ENCODE measurements around the gene SAMD4A.

The SAMD4A gene

DNA sequence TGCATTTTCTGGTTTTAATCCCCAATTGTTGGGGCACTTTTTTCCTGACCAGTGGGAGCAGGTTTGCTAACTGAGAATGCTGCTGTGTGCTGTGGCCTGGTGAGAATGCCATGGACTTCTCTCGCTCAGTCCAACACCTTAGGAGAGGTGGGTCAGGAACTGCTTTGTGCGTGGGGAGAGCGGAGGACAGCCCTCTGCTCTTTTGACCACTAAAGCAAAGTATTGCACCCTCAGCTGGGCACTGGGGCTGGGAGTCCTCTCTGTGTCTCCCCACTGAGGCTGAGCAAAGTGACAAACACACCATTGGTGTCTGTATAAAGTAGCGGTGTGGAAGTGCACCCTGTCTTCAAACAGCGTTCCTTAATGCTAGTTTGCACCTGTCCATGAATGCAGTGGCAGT lies 136.2 kb downstream of the SAMD4A start:
- TF ChIP-seq USF1 (IDR thresholded peaks at IDR 0.05) (no peak), TCF12 (IDR thresholded peaks at IDR 0.05; ENCODE audit: low read depth) (no peak), CEBPB (IDR thresholded peaks at IDR 0.05) (no peak), ZBTB7A (IDR thresholded peaks at IDR 0.05; ENCODE audit: low read depth) (no peak), NFIC (IDR thresholded peaks at IDR 0.05) (no peak), TAF1 (IDR thresholded peaks at IDR 0.05; ENCODE audit: low read depth) (no peak), RAD21 (IDR thresholded peaks at IDR 0.05; ENCODE audit: low read depth) (no peak), TEAD4 (IDR thresholded peaks at IDR 0.05) (no peak), REST (IDR thresholded peaks at IDR 0.05; ENCODE audit: low read depth) (no peak)
- TF ChIP-seq, protein P1, sequence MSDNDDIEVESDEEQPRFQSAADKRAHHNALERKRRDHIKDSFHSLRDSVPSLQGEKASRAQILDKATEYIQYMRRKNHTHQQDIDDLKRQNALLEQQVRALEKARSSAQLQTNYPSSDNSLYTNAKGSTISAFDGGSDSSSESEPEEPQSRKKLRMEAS (IDR thresholded peaks at IDR 0.05) = no peak

- TF ChIP-seq CEBPB (IDR thresholded peaks at IDR 0.05) = no peak
- no peak for TF ChIP-seq USF1 (IDR thresholded peaks at IDR 0.05)
- TF ChIP-seq TEAD4 (IDR thresholded peaks at IDR 0.05) = no peak
- TF ChIP-seq RAD21 (IDR thresholded peaks at IDR 0.05; ENCODE audit: low read depth) = no peak
- TF ChIP-seq, protein P1 (IDR thresholded peaks at IDR 0.05) = no peak
- no peak for TF ChIP-seq TAF1 (IDR thresholded peaks at IDR 0.05; ENCODE audit: low read depth)
- no peak for TF ChIP-seq CREB1 (IDR thresholded peaks at IDR 0.05; ENCODE audit: low read depth)
- no peak for TF ChIP-seq EGR1 (IDR thresholded peaks at IDR 0.05)
Measured at GRCh38 chr14:54703724-54704123, 136.8 kb downstream of the SAMD4A start.

GRCh38 chr14:54704768-54705167 lies 137.8 kb downstream of the SAMD4A start:
- TF ChIP-seq, protein P1 (IDR thresholded peaks at IDR 0.05) = no peak
- TF ChIP-seq USF1 (IDR thresholded peaks at IDR 0.05) (no peak), NFIC (IDR thresholded peaks at IDR 0.05) (no peak), EGR1 (IDR thresholded peaks at IDR 0.05) (no peak), RAD21 (IDR thresholded peaks at IDR 0.05; ENCODE audit: low read depth) (no peak), YY1 (IDR thresholded peaks at IDR 0.05; ENCODE audit: low read depth) (no peak), EP300 (IDR thresholded peaks at IDR 0.05; ENCODE audit: borderline replicate concordance) (no peak), CREB1 (IDR thresholded peaks at IDR 0.05; ENCODE audit: low read depth) (no peak), TEAD4 (IDR thresholded peaks at IDR 0.05) (no peak), FOXM1 (IDR thresholded peaks at IDR 0.05; ENCODE audit: borderline replicate concordance, low read depth) (no peak), REST (IDR thresholded peaks at IDR 0.05; ENCODE audit: low read depth) (no peak), CEBPB (IDR thresholded peaks at IDR 0.05) (no peak), TCF12 (IDR thresholded peaks at IDR 0.05; ENCODE audit: low read depth) (no peak), TAF1 (IDR thresholded peaks at IDR 0.05; ENCODE audit: low read depth) (no peak), ZBTB7A (IDR thresholded peaks at IDR 0.05; ENCODE audit: low read depth) (no peak)

DNA sequence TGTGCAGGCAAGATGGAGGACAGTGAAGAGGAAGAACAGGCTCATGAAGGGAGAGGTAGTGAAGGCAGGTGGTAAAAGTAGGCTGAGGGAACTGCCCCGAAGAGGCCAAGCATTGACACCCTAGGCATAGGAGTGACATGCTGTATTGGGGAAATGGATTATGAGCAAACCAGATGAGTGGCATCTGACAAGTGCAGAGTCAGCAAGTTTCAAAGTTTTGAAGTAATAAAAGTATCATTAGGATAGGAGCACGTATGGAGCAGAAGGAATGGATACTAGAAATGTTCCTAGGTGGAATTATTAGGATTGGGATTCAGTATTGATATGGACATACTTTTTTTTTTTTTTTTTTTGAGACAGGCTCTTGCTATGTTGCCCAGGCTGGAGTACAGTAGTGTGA lies 139.8 kb downstream of the SAMD4A start:
- no peak for TF ChIP-seq CREB1 (IDR thresholded peaks at IDR 0.05; ENCODE audit: low read depth)
- TF ChIP-seq TCF12 (IDR thresholded peaks at IDR 0.05; ENCODE audit: low read depth) = no peak
- no peak for TF ChIP-seq FOXM1 (IDR thresholded peaks at IDR 0.05; ENCODE audit: borderline replicate concordance, low read depth)
- no peak for TF ChIP-seq ZBTB7A (IDR thresholded peaks at IDR 0.05; ENCODE audit: low read depth)
- no peak for TF ChIP-seq CEBPB (IDR thresholded peaks at IDR 0.05)
- TF ChIP-seq NFIC (IDR thresholded peaks at IDR 0.05) = no peak

DNA sequence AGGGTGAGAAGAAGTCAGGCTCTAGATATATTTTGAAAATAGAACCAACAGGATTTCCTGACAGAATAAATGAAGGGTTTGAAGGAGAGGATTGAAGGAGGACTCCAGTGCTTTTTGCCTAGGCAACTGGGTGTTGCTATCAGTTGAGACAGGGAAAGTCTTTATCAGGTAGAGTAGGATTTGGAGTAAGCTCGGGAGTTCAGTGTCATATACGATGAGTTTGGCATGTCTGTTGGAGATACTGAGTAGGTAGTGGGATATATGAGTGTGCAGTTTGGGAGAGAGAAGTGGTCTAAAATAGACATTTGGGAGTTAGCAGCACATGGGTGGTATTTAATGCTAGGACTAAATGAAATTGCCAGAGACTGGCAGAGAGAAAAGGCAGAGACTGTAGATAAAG lies 141.2 kb downstream of the SAMD4A start:
- TF ChIP-seq TAF1 (IDR thresholded peaks at IDR 0.05; ENCODE audit: low read depth) = no peak
- no peak for TF ChIP-seq REST (IDR thresholded peaks at IDR 0.05; ENCODE audit: low read depth)
- no peak for TF ChIP-seq RAD21 (IDR thresholded peaks at IDR 0.05; ENCODE audit: low read depth)
- TF ChIP-seq CEBPB (IDR thresholded peaks at IDR 0.05) = no peak
- TF ChIP-seq TCF12 (IDR thresholded peaks at IDR 0.05; ENCODE audit: low read depth) = no peak
- TF ChIP-seq EGR1 (IDR thresholded peaks at IDR 0.05) = no peak
- TF ChIP-seq USF1 (IDR thresholded peaks at IDR 0.05) = no peak
- TF ChIP-seq, protein P1 (IDR thresholded peaks at IDR 0.05) = no peak
- no peak for TF ChIP-seq NFIC (IDR thresholded peaks at IDR 0.05)
- TF ChIP-seq TEAD4 (IDR thresholded peaks at IDR 0.05) = no peak
- TF ChIP-seq YY1 (IDR thresholded peaks at IDR 0.05; ENCODE audit: low read depth) = no peak
- no peak for TF ChIP-seq CREB1 (IDR thresholded peaks at IDR 0.05; ENCODE audit: low read depth)
- TF ChIP-seq FOXM1 (IDR thresholded peaks at IDR 0.05; ENCODE audit: borderline replicate concordance, low read depth) = no peak
- no peak for TF ChIP-seq ZBTB7A (IDR thresholded peaks at IDR 0.05; ENCODE audit: low read depth)
- no peak for TF ChIP-seq EP300 (IDR thresholded peaks at IDR 0.05; ENCODE audit: borderline replicate concordance)

Data from Ishikawa (cell line).